HepG2 (cell line): ENCODE data around the gene CNTD1. TPM values are rescaled to one million over a fixed set of nuclear protein-coding genes. Genes with fewer than 3 reads are reported as not detected.

ENCODE experiments used
- DMTF1 ChIP-seq: sonication (generic); formaldehyde crosslinking; IDR thresholded peaks from 2 replicates; pipeline ENCODE4 v1.4.0; 2020; ENCODE audit warnings: mild to moderate bottlenecking, missing genetic modification reagents
- FOXO1 ChIP-seq: sonication (generic); formaldehyde crosslinking; IDR thresholded peaks from 2 replicates; pipeline ENCODE4 v1.4.0; 2020; ENCODE audit warnings: missing genetic modification reagents
- HIVEP1 ChIP-seq: sonication (generic); formaldehyde crosslinking; IDR thresholded peaks from 2 replicates; pipeline ENCODE4 v1.4.0; 2020; ENCODE audit warnings: mild to moderate bottlenecking, missing genetic modification reagents
- IRF2 ChIP-seq: IDR thresholded peaks from 2 replicates; pipeline ENCODE4 v1.6.1; 2018; ENCODE audit warnings: missing genetic modification reagents, missing compliant biosample characterization
- KAT8 ChIP-seq: IDR thresholded peaks from 2 replicates; pipeline ENCODE4 v1.6.1; 2016; ENCODE audit warnings: missing genetic modification reagents, missing compliant biosample characterization
- KLF16 ChIP-seq, 2 experiments: sonication (generic) in 1 of 2; formaldehyde crosslinking in 1 of 2; IDR thresholded peaks; 2 replicates each; pipeline versions ENCODE4 v1.6.1 to v1.8.0; 2016 to 2023; ENCODE audit warnings: missing genetic modification reagents in 2 of 2, missing compliant biosample characterization in 1 of 2
- MAZ ChIP-seq, 2 experiments: sonication (generic) in 1 of 2; formaldehyde crosslinking in 1 of 2; IDR thresholded peaks; 2 replicates each; pipeline versions ENCODE4 v1.5.0 to v1.6.1; 2012 to 2020; ENCODE audit warnings: low read depth in 2 of 2, mild to moderate bottlenecking in 2 of 2, borderline replicate concordance in 1 of 2, improper control_type of control experiment in 1 of 2, low read length in 1 of 2, missing genetic modification reagents in 1 of 2, moderate library complexity in 1 of 2
- MED1 ChIP-seq: sonication (generic); formaldehyde crosslinking; IDR thresholded peaks from 2 replicates; pipeline ENCODE4 v1.4.0; 2020; ENCODE audit warnings: missing genetic modification reagents
- POGK ChIP-seq: sonication (generic); formaldehyde crosslinking; conservative IDR thresholded peaks from 2 replicates; pipeline ENCODE4 v1.8.0; 2022; ENCODE audit warnings: mild to moderate bottlenecking, moderate library complexity, missing genetic modification reagents
- SPEN ChIP-seq: sonication (generic); formaldehyde crosslinking; IDR thresholded peaks from 2 replicates; pipeline ENCODE4 v1.5.1; 2020; ENCODE audit warnings: low read depth, mild to moderate bottlenecking, missing genetic modification reagents
- ZBTB38 ChIP-seq: sonication (generic); formaldehyde crosslinking; IDR thresholded peaks from 2 replicates; pipeline ENCODE4 v1.5.1; 2020; ENCODE audit warnings: mild to moderate bottlenecking, missing genetic modification reagents
- ZFP1 ChIP-seq: IDR thresholded peaks from 2 replicates; pipeline ENCODE4 v1.6.1; 2016
- ZNF557 ChIP-seq: sonication (generic); formaldehyde crosslinking; IDR thresholded peaks from 2 replicates; pipeline ENCODE4 v1.4.0; 2020; ENCODE audit warnings: missing genetic modification reagents
- polyA plus RNA-seq, 8 experiments: library from polyadenylated mRNA; depleted of rRNA in 3 of 8; stranded (reverse) in 7 of 8; unstranded in 1 of 8; fragments of >200 nt; fragmentation: Illumina TruSeq in 4 of 8; extraction: Trizol in 4 of 8; gene quantifications; 2 replicates each; pipeline versions ENCODE4 v1.2.1 to v1.2.3, GENCODE V29; 2011 to 2016; ENCODE audit warnings: low read depth in 4 of 8, missing spikeins in 1 of 8, mixed read lengths in 1 of 8; ENCODE audit not compliant: insufficient read depth in 1 of 8
- total RNA-seq, 5 experiments: library from RNA; depleted of rRNA; stranded (reverse); fragments of >200 nt; fragmentation: Illumina TruSeq; extraction: Trizol; gene quantifications; 2 replicates each; pipeline ENCODE4 v1.2.3, GENCODE V29; 2016; ENCODE audit warnings: low read depth in 1 of 5
- TF ChIP-seq, protein P1 (sequence below): sonication (generic); formaldehyde crosslinking; IDR thresholded peaks from 2 replicates; pipeline ENCODE4 v1.4.0; 2020; ENCODE audit warnings: missing genetic modification reagents
- TF ChIP-seq, protein P2 (sequence below): IDR thresholded peaks from 2 replicates; pipeline ENCODE4 v1.6.1; 2016; ENCODE audit warnings: mild to moderate bottlenecking
- TF ChIP-seq, protein P3 (sequence below): sonication (generic); formaldehyde crosslinking; conservative IDR thresholded peaks from 2 replicates; pipeline ENCODE4 v1.4.0; 2020; ENCODE audit warnings: missing genetic modification reagents
- TF ChIP-seq, protein P4 (sequence below): sonication (generic); formaldehyde crosslinking; IDR thresholded peaks from 2 replicates; pipeline ENCODE4 v1.4.0; 2020; ENCODE audit warnings: missing genetic modification reagents

CNTD1 gene
- total and polyA plus RNA-seq, 2 of the 13 experiments (the other 11 are each of a cell fraction or from before 2014, with no cell fraction given): 0.11 to 0.15 TPM

- TF ChIP-seq, protein P1, sequence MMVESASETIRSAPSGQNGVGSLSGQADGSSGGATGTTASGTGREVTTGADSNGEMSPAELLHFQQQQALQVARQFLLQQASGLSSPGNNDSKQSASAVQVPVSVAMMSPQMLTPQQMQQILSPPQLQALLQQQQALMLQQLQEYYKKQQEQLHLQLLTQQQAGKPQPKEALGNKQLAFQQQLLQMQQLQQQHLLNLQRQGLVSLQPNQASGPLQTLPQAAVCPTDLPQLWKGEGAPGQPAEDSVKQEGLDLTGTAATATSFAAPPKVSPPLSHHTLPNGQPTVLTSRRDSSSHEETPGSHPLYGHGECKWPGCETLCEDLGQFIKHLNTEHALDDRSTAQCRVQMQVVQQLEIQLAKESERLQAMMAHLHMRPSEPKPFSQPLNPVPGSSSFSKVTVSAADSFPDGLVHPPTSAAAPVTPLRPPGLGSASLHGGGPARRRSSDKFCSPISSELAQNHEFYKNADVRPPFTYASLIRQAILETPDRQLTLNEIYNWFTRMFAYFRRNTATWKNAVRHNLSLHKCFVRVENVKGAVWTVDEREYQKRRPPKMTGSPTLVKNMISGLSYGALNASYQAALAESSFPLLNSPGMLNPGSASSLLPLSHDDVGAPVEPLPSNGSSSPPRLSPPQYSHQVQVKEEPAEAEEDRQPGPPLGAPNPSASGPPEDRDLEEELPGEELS (CRISPR knock-in tag): no peak; the same call in 1 of the 2 replicates
- TF ChIP-seq HIVEP1 (CRISPR knock-in tag) (peak; percentile 62; the same call in 1 of the 2 replicates), MED1 (CRISPR knock-in tag) (peak; percentile 72), MAZ (IDR thresholded peaks at IDR 0.05; ENCODE audit: borderline replicate concordance, low read depth, low read length) (no peak), MAZ (CRISPR knock-in tag; IDR thresholded peaks at IDR 0.05; ENCODE audit: low read depth) (peak; percentile 60), KLF16 (CRISPR knock-in tag; IDR thresholded peaks at IDR 0.05) (peak in 1 of 2 experiments; percentile 73; a peak in 2 of 4 replicates), FOXO1 (CRISPR knock-in tag) (peak; percentile 79), ZBTB38 (CRISPR knock-in tag) (peak; percentile 84), POGK (CRISPR knock-in tag) (0 out of 2 replicates have a peak, but pooled peaks have one; percentile 50), SPEN (CRISPR knock-in tag) (peak; percentile 60; the same call in 1 of the 2 replicates), ZFP1 (CRISPR knock-in tag) (0 out of 2 replicates have a peak, but pooled peaks have one; percentile 31), KAT8 (peak; percentile 74), IRF2 (peak; percentile 31; the same call in 1 of the 2 replicates), DMTF1 (CRISPR knock-in tag) (no peak), ZNF557 (no peak)
- TF ChIP-seq, protein P2, sequence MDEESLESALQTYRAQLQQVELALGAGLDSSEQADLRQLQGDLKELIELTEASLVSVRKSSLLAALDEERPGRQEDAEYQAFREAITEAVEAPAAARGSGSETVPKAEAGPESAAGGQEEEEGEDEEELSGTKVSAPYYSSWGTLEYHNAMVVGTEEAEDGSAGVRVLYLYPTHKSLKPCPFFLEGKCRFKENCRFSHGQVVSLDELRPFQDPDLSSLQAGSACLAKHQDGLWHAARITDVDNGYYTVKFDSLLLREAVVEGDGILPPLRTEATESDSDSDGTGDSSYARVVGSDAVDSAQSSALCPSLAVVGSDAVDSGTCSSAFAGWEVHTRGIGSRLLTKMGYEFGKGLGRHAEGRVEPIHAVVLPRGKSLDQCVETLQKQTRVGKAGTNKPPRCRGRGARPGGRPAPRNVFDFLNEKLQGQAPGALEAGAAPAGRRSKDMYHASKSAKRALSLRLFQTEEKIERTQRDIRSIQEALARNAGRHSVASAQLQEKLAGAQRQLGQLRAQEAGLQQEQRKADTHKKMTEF (CRISPR knock-in tag): peak; percentile 46; the same call in 1 of the 2 replicates
- TF ChIP-seq, protein P3, sequence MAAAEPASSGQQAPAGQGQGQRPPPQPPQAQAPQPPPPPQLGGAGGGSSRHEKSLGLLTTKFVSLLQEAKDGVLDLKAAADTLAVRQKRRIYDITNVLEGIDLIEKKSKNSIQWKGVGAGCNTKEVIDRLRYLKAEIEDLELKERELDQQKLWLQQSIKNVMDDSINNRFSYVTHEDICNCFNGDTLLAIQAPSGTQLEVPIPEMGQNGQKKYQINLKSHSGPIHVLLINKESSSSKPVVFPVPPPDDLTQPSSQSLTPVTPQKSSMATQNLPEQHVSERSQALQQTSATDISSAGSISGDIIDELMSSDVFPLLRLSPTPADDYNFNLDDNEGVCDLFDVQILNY (CRISPR knock-in tag): no peak
- TF ChIP-seq, protein P4, sequence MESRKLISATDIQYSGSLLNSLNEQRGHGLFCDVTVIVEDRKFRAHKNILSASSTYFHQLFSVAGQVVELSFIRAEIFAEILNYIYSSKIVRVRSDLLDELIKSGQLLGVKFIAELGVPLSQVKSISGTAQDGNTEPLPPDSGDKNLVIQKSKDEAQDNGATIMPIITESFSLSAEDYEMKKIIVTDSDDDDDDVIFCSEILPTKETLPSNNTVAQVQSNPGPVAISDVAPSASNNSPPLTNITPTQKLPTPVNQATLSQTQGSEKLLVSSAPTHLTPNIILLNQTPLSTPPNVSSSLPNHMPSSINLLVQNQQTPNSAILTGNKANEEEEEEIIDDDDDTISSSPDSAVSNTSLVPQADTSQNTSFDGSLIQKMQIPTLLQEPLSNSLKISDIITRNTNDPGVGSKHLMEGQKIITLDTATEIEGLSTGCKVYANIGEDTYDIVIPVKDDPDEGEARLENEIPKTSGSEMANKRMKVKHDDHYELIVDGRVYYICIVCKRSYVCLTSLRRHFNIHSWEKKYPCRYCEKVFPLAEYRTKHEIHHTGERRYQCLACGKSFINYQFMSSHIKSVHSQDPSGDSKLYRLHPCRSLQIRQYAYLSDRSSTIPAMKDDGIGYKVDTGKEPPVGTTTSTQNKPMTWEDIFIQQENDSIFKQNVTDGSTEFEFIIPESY (CRISPR knock-in tag): peak; percentile 34; the same call in 1 of the 2 replicates
These were observed 56.5 kb downstream of the CNTD1 start (continued) for GRCh38 chr17:42855048-42855596.
